Muscle of back (tissue), 10 donors: ENCODE results near the gene OR10D3. TPM values are rescaled to one million over a fixed set of nuclear protein-coding genes. Genes with fewer than 3 reads are reported as not detected.

Experiments
- polyA plus RNA-seq, 10 donors: library from polyadenylated mRNA; unstranded; fragments of 120-200 nt; gene quantifications; one replicate each; pipeline ENCODE4 v1.2.1, GENCODE V29; 2013; ENCODE audit not compliant: insufficient read length in 10 of 10

OR10D3 gene
- polyA plus RNA-seq, 10 donors: not detected

Other genes starting within 250 kb of the OR10D3 start
- gene OR4D5, start 243.7 kb upstream of the OR10D3 start, polyA plus RNA-seq: not detected
- not detected for gene OR6T1, start 239.5 kb upstream of the OR10D3 start, polyA plus RNA-seq
- not detected for gene OR10S1, start 205.6 kb upstream of the OR10D3 start, polyA plus RNA-seq
- not detected for gene OR10G6, start 188.2 kb upstream of the OR10D3 start, polyA plus RNA-seq
- under 1 TPM in 1 of 10 donors, not detected in 9; 0.06 TPM for gene OR10G4, start 170.3 kb upstream of the OR10D3 start, polyA plus RNA-seq
- not detected for gene OR10G9, start 160.3 kb upstream of the OR10D3 start, polyA plus RNA-seq
- gene OR10G8, start 156.5 kb upstream of the OR10D3 start, polyA plus RNA-seq: not detected
- not detected for gene OR10G7, start 142.0 kb upstream of the OR10D3 start, polyA plus RNA-seq
- 100 to 1,000 TPM in 7 of 10 donors, 10 to 100 TPM in 3; 73.6 to 136 (median 107) TPM for gene VWA5A, start 67.9 kb upstream of the OR10D3 start, polyA plus RNA-seq
- under 1 TPM in 1 of 10 donors, not detected in 9; 0.06 TPM for gene OR8G1, start 57.8 kb downstream of the OR10D3 start, polyA plus RNA-seq
- under 1 TPM in 5 of 10 donors, not detected in 5; 0.20 to 0.32 (median 0.26) TPM for gene OR8G5, start 73.0 kb downstream of the OR10D3 start, polyA plus RNA-seq
- gene OR8D1, start 130.6 kb downstream of the OR10D3 start, polyA plus RNA-seq: under 1 TPM in 6 of 10 donors, not detected in 4; 0.01 to 0.09 (median 0.03) TPM
- not detected for gene OR8D2, start 136.9 kb downstream of the OR10D3 start, polyA plus RNA-seq
- gene OR8B2, start 201.2 kb downstream of the OR10D3 start, polyA plus RNA-seq: not detected
- not detected for gene OR8B3, start 215.7 kb downstream of the OR10D3 start, polyA plus RNA-seq
- gene OR8B4, start 241.5 kb downstream of the OR10D3 start, polyA plus RNA-seq: not detected